HG02981 (cell line): ENCODE measurements around the gene USP3.
"Not testable (repeated sequence)": the region's sequence is repeated elsewhere in the genome, so short reads cannot be mapped to it uniquely, and the experiment has no call there.

ENCODE experiments used
- ATAC-seq: cut with Tn5 transposase; IDR thresholded peaks from one replicate; pipeline ENCODE4 v1.9.1; 2021; ENCODE audit warnings: mild to moderate bottlenecking, moderate library complexity; ENCODE audit not compliant: unreplicated experiment

Gene USP3

DNA sequence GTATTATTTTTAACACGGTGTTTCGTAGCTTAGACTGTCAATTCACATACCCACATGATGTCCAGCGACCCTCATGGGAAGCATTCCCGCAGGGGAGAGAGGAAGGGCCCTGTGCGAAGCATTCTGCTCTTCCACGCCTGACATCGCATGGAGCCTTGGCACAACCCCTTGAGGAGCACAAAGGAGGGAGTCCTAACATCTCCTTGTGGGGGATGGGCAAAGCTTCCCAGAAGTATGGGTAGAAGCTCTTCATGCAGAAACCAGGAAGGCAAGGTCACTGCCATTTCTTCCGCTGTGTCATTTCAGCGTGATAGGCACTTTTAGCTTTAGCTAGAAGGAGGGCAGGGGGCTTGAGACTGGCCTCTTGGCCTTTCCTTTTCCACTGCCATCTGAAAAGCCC lies 28.7 kb upstream of the USP3 start:
- no peak for ATAC-seq

DNA sequence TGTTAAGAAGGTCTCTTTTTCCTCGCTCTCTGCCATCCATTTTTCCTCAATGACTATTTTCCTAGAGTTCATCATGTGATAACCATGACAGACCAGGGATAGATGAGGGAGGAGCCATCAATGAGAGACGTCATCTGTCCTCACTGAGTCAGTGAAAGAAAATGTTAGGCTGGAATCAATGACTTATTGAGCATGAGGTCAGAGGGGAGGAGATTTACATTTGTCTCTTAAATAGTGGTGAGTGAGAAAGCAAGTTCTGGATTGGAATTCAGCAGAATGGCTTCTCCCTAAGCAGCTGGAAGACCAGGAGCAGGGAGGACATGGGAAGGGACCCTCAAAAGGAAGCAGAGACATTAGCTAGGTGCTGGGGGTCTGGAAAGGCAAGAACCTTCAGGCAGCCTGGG lies 28.2 kb upstream of the USP3 start:
- ATAC-seq, result no peak

DNA sequence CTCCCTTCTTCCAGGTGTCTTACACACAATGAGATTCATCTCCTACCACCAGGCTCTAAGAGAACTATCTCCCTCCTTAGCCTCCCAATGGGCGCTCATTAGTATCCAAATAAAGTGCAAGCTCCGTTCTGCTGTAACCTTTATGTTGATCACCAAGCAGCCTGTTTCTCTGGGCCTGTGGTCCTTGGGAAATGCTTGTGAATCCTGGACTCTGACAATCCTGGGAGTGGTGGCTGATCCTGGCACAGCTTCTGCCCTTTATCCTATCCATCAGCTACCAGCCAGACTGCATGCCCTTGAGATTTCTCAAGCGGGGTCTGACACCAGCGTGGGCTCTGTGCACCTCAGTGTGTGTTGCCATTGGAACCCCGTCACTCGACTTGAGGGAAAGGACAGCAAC lies 26.1 kb upstream of the USP3 start:
- no peak for ATAC-seq

DNA sequence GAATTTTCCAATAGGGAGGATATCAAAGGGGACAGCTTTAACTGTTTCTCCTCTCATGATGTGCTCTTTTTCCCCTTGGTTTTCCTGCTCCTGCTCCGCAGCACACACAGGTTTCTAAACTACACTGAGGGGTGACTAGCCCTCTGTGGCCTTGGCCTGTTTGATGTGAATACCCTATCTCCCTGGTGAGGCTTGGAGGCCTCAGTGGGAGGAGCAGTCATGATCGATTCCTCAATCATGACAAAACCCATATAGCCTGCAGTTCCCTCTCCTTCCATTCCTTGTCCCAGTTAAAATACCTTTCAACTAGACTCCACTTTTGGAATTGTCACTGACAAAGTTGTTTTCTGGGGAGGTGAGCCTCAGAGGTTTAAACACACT lies 24.0 kb upstream of the USP3 start:
- ATAC-seq, result no peak

DNA sequence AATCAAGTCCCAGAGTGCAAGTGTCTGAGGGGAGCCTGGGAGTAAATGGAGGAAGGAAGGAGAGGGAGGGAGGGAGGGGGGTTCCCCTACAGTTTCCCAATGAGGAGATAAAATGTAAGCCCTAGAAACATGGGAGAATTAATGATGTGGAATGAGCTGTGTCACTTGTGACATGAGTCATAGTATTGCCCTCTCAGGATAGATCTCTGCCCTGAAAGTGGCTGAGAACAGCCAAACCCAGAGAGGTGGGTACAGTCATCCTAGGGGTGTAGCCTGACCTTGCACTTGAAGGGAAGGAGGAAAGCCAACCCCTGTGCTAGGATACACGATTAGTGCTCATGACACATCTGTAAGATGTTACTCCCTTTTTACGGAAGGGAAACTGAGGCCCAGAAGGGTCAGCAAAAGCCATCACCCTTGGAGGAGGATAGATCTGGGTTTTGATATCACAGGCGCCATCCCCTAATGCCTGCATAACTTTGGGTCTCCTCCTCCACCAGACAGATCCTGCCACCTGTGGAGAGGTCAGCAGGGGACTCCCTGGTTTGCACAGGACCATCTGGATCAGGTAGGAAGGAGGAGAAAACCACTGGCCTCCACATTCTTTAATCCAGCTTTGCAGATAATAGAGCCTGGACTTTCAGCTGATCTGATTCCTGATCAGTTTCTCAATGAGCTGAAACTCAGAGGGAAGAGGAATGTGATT lies 23.1 kb upstream of the USP3 start:
- ATAC-seq, result no peak

DNA sequence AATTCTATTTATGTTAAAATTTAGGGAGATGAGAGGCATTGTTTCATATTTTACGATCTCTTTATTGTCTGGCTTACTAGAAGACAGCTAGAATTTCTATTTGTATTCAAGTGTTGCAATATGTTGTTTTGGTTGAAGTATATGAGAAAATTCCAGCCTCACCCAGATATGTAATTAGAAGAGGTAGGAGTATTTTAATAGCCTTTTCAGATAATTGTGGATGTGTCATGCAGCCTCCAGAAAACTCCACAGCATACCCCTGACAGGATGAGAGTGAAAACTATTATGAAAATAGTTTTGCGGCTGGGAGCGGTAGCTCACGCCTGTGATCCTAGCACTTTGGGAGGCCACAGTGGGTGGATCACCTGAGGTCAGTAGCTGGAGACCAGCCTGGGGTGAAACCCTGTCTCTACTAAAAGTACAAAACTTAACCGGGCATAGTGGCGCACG lies 21.5 kb upstream of the USP3 start:
- ATAC-seq, result no peak

DNA sequence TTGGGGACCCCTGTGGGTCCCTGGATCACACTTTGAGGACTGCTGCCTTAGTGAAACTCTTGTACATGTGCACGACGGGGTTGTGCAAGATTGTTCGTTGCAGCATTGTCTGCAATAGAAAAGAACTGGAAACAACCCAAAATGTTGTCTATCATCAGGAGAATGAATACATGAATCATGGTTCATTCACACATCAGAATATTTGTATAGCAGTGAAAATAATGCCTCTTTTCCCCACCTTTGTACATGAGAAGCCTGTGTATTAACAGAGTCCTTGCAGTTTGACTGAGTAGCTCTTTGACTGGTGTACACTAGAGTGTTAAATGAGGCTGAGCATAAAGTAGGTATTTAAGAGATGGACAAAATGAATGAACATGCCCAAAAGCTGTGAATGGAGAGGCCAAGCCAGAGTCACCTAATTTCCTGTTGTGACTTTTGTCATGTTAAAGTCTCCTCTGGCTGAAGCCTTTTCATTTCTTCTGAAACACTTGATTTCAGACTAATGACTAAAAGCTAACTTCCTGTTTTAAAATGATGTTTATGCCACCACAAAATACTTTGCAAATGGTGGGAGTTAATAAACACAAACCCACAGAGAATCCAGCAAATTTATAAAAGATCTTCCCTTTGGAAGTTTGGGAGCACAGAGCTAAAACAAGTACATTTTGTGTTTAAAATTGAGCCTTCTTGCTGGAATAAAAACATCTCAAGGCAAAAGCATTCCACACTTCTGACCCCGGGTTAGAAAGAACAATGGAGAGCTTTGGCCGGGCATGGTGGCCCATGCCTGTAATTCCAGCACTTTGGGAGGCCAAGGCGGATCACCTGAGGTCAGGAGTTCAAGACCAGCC lies 20.6 kb upstream of the USP3 start:
- ATAC-seq, result no peak

DNA sequence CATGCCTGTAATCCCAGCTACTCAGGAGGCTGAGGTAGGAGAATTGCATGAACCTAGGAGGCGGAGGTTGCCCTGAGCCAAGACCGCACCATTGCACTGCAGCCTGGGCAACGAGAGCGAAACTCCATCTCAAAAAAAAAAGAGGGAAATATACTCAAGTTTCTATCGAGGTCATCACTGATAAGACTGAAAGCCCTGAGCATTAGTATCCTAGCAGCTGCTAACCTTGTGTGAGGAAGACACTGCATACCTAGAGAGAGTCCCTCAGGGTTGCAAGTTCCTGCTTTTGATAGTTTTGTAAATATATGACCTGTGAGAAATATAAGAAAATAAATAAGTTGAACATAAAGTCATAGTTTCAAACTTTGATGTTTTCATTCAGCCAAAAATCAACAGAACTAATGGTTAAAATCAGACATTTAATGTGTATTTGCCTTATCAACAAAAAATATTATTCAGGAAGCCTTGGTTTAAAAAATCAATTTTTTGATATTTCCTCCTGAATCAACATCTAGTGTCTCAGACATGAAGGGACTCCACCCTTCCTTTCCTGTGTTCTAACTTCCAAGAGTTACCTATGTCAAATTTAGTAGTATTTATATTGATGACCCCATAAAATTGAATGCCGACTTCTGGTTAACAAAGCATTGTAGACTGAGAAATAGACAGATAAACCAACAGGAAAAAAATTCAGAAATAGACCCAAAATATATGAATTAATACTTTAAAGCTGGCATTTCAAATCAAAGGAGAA lies 19.8 kb upstream of the USP3 start:
- no peak for ATAC-seq

DNA sequence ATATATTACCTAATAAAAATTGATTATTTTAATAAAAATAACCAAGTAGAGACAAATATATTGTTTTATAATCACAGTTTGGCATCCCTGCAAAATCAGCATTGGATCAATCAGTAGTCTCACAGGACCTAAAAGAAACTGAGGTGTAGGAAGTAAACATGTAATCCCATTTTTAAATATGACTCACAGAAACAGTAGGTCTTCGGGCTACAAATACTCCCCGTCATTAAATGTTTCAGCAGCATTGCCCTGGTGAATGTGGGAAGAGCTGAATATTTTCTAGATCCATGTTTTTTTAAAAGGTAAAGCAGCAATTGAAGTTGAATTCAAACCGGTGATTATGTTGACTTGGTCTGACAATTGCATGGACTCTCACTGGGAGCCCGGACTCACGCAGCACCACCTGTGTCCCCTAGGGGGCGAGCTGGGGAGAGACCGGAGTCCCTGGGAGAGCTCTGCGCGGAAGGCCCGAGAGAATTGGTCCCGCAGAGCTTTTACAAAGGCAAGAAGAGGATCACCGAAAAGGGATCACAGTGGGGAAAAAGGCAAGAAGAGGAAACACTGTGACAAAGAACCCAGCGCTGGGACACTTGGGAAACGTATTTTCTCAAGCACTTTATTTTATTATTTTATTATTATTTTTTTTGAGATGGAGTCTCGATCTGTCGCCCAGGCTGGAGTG lies 17.2 kb upstream of the USP3 start:
- ATAC-seq, result peak; percentile 39

DNA sequence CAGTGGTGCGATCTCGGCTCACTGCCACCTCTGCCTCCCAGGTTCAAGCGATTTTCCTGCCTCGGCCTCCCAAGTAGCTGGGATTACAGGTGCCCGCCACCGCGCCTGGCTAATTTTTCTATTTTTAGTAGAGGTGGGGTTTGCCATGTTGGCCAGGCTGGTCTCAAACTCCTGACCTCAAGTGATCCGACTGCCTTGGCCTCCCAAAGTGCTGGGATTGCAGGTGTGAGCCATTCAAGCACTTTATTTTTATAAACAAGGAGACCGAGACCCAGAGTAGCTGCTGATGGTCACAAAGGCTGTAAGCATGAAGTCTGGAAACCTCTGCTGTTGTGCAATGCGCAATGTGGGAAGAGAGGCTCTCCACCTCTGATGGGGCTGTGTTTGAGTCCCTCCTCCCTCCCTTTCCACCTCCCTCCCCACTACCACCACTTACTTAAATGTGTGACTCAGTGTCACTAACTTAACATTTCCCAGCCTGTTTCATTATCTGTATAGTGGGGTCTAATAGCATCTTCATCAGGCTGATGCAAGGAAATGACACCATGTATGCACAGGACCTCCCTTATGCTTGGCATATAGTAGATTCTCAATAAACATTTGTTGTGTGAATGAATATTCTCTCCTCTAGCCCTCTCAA lies 16.5 kb upstream of the USP3 start:
- not testable (repeated sequence) for ATAC-seq

DNA sequence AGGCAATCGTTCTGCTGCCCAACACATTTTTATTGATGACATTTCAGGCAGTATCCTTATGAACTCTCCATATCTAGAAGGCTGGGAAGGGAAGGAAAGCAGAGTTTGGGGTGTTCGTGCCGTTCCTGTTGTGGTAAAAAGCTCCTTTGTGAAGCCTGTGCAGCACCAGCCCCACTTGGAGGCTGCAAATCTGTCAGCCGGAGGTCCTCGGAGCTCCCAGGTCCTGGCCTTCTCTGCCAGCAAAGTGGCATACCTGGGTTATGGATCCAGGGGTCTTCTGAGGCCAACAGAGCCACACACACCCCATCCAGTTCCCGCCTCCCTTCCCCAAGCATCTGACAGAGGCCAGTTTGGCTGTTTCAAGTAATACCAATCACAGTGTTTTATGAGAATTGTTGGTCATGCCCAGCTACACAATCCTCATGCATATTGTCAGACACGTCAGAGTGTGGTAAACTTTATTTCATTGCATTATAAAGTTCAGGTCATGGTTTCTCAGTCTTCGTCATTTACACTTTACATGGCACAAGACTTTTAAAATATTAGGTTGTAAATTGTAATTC lies 15.9 kb upstream of the USP3 start:
- no peak for ATAC-seq

DNA sequence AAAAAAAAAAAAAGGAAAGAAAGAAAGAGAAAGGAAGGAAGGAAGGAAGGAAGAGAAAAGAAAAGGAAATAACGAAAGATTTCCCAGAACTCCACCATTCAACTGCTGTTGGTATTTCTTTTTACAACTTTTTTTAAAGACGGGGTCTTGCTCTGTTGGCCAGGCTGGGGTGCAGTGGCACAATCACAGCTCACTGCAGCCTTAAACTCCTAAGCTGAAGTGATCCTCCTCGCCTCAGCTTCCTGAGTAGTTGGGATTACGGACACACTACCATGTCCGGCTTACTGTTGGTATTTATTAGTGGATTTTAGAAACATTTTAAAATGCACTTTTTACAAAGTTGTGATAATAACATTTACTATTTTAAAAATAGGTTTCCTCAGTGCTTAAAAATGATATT lies 15.0 kb upstream of the USP3 start:
- ATAC-seq, result no peak

DNA sequence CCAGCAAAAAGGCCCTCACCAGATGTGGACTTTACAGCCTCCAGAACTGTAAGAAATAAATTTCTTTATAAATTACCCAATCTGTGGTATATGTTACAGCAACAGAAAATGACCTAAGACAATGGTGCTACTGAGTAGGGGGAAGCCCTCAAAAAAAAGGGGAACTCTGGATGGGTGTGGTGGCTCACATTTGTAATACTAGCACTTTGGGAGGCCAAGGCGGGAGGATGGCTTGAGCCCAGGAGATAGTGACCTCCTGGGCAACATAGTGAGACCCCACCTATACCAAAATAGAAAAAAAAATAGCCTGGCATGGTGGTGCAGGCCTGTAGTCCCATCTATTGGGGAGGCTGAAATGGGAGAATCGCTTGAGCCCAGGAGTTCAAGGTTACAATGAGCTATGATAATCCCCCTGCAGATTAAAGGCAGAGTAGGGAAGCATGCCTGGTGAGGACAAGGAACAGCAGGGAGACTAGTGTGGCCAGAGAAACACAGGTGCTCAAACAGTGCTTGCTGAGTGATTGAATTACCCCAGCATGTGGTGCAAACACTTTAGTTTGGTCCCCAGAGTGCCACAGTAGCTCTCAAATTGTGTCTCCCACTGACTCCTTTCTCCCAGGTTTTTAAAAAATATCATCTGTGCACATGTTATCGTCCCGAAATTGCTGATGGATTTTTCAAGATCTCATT lies 13.9 kb upstream of the USP3 start:
- ATAC-seq, result no peak

DNA sequence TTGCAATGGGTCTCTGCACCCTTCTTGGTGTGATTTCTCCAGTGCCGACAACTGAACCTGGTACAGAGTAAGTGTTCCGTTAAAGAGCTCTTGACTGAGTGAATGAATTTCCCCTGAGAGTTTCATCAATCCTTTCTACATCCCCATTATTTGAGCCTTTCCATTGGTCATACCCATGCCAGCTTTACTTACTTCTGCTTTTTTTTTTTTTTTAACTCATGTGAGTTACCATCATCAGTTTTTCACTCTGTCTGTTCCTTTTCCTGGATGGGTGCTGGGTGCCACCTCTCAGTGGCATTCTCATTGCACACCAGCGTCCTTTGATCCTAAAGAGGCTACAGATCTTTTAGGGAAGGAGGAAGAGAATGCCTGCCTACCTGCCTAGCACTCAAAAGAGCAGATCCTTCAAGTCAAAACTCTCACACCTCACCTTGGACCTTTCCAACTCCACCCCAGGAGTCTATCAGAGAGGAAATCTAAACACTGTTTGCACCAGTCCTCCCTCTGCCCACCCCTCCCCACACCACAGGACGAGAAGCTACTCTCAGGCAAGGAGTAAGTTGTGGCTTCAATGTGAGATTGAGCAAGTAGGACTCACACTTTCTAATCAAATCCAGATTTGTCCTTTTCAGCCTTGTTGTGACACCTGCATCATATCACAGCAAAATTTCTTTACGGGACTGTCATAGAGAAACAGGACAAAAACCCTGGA lies 13.1 kb upstream of the USP3 start:
- no peak for ATAC-seq

DNA sequence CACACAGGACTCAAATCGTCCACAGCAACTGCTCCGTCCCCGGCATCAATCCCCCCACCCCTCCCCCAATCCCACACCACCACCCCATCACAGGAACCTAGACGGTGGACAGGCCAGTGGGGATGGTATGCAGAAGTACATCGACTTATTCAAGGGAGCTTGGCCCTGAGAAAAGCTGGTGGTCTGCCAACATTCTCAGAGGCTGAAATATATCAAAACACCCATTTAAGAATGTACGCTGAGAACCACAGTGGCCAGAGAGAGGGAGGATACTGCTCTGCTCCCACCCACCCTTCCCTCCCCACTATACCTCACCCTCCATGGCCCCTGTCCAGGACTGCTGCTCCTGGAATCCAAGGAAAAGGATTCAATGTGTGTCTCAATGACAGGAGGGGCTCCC lies 12.4 kb upstream of the USP3 start:
- ATAC-seq, result no peak

DNA sequence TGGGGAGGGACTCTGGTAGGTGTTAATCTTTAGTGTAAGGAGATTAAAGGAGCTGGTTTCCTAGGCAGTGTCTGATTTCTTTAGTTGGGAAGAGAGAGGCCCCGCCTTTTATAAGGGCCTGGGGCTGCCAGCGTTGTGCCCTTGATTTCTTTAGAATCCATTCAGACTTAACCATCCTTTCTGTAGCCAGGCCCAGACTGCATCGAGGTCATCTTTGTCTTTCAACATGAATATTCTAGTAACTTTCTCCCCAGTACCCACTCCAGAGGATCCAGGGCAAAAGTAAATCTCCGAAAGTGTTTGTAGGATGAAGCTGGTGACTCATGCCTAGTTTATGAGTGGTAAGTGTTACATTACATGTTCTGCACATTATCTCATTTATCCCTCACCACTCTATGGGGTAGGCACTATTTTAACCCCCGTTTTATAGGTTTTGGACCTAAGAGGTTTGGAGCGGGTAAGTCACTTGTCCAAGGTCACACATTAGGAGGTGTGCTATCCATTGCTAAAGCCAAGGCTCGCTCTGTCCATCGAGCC lies 11.8 kb upstream of the USP3 start:
- ATAC-seq, result no peak

DNA sequence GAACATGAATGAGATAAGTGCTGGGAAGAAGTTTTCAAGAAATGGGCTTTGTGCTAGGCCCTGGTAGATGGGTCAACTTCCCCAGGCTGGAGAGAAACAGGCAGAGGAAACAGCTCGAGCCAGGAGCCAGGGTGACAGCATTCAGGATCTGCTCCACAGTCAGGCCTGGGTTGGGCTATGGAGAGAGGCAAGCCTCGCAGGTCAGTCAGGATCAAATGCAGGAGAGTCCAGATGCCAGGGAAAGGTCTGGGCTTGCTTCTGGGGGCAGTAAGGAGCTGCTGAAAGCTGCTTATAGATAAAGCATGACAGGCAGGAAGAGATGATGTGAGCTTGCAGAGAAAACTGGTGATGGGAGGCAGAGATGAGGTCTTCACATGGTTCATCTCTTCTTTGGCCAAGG lies 11.0 kb upstream of the USP3 start:
- no peak for ATAC-seq

DNA sequence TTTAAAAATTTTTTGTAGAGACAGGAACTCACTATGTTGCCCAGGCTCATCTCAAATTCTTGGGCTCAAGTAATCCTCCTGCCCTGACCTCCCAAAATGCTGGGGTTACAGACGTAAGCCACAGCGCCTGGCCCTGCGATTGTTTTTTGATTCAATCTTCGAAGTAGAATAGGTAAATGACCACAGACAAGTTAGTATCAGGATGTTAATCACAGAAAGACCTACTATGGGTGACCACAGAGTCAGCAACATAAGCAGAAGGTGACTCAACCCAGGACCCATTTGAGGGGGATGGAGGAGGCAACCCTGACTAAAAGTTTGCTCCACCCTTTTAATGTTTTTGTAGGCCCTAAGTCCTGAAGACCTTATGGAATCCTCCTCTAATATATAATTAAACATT lies 10.0 kb upstream of the USP3 start:
- no peak for ATAC-seq

DNA sequence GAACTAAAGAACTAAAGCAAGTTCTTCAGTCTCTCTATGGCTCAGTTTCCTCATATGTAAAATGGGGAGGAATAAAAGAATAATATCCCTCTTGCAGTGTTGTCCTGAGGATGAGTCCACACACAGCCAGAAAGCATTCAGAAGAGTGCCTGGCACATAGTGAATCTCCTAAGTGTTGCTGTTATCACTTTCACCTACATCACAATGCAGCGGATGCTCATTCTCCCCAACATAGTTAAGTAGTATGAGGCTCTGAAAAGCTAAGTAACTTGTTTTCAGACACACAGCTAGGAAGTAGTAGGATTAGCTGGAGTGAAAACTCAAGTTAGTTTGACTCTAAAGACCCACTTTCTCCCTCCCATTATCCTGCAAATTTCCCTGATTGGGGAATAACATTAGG lies 9.1 kb upstream of the USP3 start:
- no peak for ATAC-seq
